Stomach (tissue), 9 donors: ENCODE data around the gene PPP2R2C. TPM values are rescaled to one million over a fixed set of nuclear protein-coding genes. Genes with fewer than 3 reads are reported as not detected.

Experiments
- DNase-seq, 2 donors: peaks; one replicate each; pipeline versions ENCODE4 v3.0.0 to v3.0.0-alpha.2; 2013 to 2019
- H3K27ac ChIP-seq, 5 donors: fragments of 200-600 bp in 4 of 5; sonication (generic) in 4 of 5; one replicate each; pipeline ENCODE4 v1.5.1; 2013 to 2019; ENCODE audit warnings: mild to moderate bottlenecking in 1 of 5, moderate library complexity in 1 of 5
- H3K27me3 ChIP-seq, 3 donors: fragments of 200-600 bp; sonication (generic); one replicate each; pipeline ENCODE4 v1.5.1; 2017 to 2019; ENCODE audit warnings: mixed run types in 1 of 3
- H3K36me3 ChIP-seq, 4 donors: fragments of 200-600 bp; sonication (generic); 1 replicate in 3 of 4; 2 replicates in 1 of 4; pipeline ENCODE4 v1.5.1; 2016 to 2019
- H3K4me1 ChIP-seq, 4 donors: fragments of 200-600 bp; sonication (generic); one replicate each; pipeline ENCODE4 v1.5.1; 2016 to 2019
- H3K4me3 ChIP-seq, 4 donors: fragments of 200-600 bp; sonication (generic) in 3 of 4; one replicate each; pipeline ENCODE4 v1.5.1; 2016 to 2019; ENCODE audit warnings: mild to moderate bottlenecking in 1 of 4
- H3K9me3 ChIP-seq, 4 donors: fragments of 200-600 bp; sonication (generic); one replicate each; pipeline ENCODE4 v1.5.1; 2016 to 2019
- EP300 ChIP-seq: sonication (generic); formaldehyde crosslinking; IDR thresholded peaks from one replicate; pipeline ENCODE4 v1.6.1; 2017; ENCODE audit warnings: antibody characterized with exemption
- POLR2A ChIP-seq, 4 donors: fragments of 450-650 bp; IDR thresholded peaks; one replicate each; pipeline ENCODE4 v1.6.1; 2016; ENCODE audit warnings: antibody characterized with exemption in 4 of 4, control low read depth in 2 of 4, mild to moderate bottlenecking in 1 of 4, moderate library complexity in 1 of 4
- POLR2AphosphoS5 ChIP-seq, 3 donors: sonication (generic); formaldehyde crosslinking; IDR thresholded peaks; one replicate each; pipeline ENCODE4 v1.6.1; 2016; ENCODE audit warnings: antibody characterized with exemption in 3 of 3
- WGBS, 5 donors: extraction: QIAGEN DNeasy Blood & Tissue Kit in 3 of 5; methylation state at CpG; one replicate each; pipeline versions ENCODE4 v1.1.5 to v1.1.7; 2013 to 2018; 5-methylcytosine and 5-hydroxymethylcytosine counted together
- intact Hi-C: fragments of 100-400 bp; cut with DNase I; formaldehyde crosslinking; loops from one replicate; pipeline ENCODE4 v1.15.1; 2023; ENCODE audit warnings: low total_unique reads
- polyA plus RNA-seq, 3 donors: library from polyadenylated mRNA; stranded (reverse); fragments of 200-250 nt; gene quantifications; one replicate each; pipeline ENCODE4 v1.2.3, GENCODE V29; 2013
- total RNA-seq, 5 donors: library from RNA; depleted of rRNA; stranded (reverse); fragments of >200 nt; gene quantifications; one replicate each; pipeline versions ENCODE4 v1.1.0 to v1.2.3, GENCODE V29; 2014 to 2016
- TF ChIP-seq, protein P1 (sequence below), 7 experiments: fragments of 450-650 bp in 4 of 7; fragments of 200-600 bp in 3 of 7; sonication (generic) in 3 of 7; IDR thresholded peaks; one replicate each; pipeline ENCODE4 v1.5.1; 2016 to 2019; ENCODE audit warnings: antibody characterized with exemption in 7 of 7, control low read depth in 2 of 7, mild to moderate bottlenecking in 1 of 7
- donor health status: healthy with polysubstance abuse.
- donor health status: Bipolar disorder and iron deficiency.
- donor health status: healthy.

The PPP2R2C gene
- total and polyA plus RNA-seq, 8 donors, result 1.4 to 5.0 (median 1.5) TPM; not detected in 5

- H3K27me3 ChIP-seq, result peaks cover 0 to 56% (median 5%) of the 10 kb centered on the region in 3 donors
- 57 to 77% (median 72%) methylated on average over 12 to 20 of the region's 20 CpGs for WGBS, 5 donors
- H3K36me3 ChIP-seq, result no peaks in the 10 kb centered on the region
- TF ChIP-seq POLR2AphosphoS5 (IDR thresholded peaks at IDR 0.05) (no peak), EP300 (no peak), POLR2A (IDR thresholded peaks at IDR 0.05) (no peak)
- TF ChIP-seq, protein P1, sequence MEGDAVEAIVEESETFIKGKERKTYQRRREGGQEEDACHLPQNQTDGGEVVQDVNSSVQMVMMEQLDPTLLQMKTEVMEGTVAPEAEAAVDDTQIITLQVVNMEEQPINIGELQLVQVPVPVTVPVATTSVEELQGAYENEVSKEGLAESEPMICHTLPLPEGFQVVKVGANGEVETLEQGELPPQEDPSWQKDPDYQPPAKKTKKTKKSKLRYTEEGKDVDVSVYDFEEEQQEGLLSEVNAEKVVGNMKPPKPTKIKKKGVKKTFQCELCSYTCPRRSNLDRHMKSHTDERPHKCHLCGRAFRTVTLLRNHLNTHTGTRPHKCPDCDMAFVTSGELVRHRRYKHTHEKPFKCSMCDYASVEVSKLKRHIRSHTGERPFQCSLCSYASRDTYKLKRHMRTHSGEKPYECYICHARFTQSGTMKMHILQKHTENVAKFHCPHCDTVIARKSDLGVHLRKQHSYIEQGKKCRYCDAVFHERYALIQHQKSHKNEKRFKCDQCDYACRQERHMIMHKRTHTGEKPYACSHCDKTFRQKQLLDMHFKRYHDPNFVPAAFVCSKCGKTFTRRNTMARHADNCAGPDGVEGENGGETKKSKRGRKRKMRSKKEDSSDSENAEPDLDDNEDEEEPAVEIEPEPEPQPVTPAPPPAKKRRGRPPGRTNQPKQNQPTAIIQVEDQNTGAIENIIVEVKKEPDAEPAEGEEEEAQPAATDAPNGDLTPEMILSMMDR (IDR thresholded peaks at IDR 0.05), result no peak
- peaks cover 0 to under 1% (median 0%) of the 10 kb centered on the region in 4 donors for H3K9me3 ChIP-seq
- intact Hi-C loops, result no loop called here
- no peak for DNase-seq
- H3K4me3 ChIP-seq, result no peak overlapping the region
- H3K27ac ChIP-seq, result no peak overlapping the region
- H3K4me1 ChIP-seq, result no peaks in the 10 kb centered on the region
These were observed 19.3 kb downstream of the PPP2R2C start for GRCh38 chr4:6452897-6453687.

GRCh38 chr4:6452116-6452896 lies 20.1 kb downstream of the PPP2R2C start:
- WGBS, 5 donors, result 68 to 82% (median 74%) methylated on average over 5 to 11 of the region's 11 CpGs
- Histone ChIP-seq H3K36me3 (no peaks in the 10 kb centered on the region), H3K4me3 (no peak overlapping the region), H3K27ac (no peak overlapping the region), H3K4me1 (no peaks in the 10 kb centered on the region), H3K27me3 (peaks cover 0 to 60% (median 5%) of the 10 kb centered on the region in 3 donors), H3K9me3 (no peaks in the 10 kb centered on the region)
- no peak for DNase-seq
- intact Hi-C loops, result no loop called here
- TF ChIP-seq EP300, result no peak
- TF ChIP-seq, protein P1 (IDR thresholded peaks at IDR 0.05), result no peak
- no peak for TF ChIP-seq POLR2A (IDR thresholded peaks at IDR 0.05)
- no peak for TF ChIP-seq POLR2AphosphoS5 (IDR thresholded peaks at IDR 0.05)

GRCh38 chr4:6451309-6451708 lies 21.1 kb downstream of the PPP2R2C start:
- intact Hi-C loops, result no loop called here
- no peak for DNase-seq
- TF ChIP-seq POLR2A (IDR thresholded peaks at IDR 0.05), result no peak
- TF ChIP-seq, protein P1 (IDR thresholded peaks at IDR 0.05), result no peak
- TF ChIP-seq POLR2AphosphoS5 (IDR thresholded peaks at IDR 0.05), result no peak
- TF ChIP-seq EP300, result no peak
- H3K36me3 ChIP-seq, result no peaks in the 10 kb centered on the region
- 64 to 76% (median 70%) methylated on average over 6 of the region's 6 CpGs for WGBS, 5 donors
- H3K4me3 ChIP-seq, result no peak overlapping the region
- H3K27ac ChIP-seq, result no peak overlapping the region
- peaks cover 0 to 61% (median 5%) of the 10 kb centered on the region in 3 donors for H3K27me3 ChIP-seq
- H3K9me3 ChIP-seq, result no peaks in the 10 kb centered on the region
- peaks cover 0 to 9% (median 4%) of the 10 kb centered on the region in 4 donors for H3K4me1 ChIP-seq

- Histone ChIP-seq H3K4me1 (peaks cover 0 to 9% (median 4%) of the 10 kb centered on the region in 4 donors), H3K36me3 (no peaks in the 10 kb centered on the region), H3K27ac (no peak overlapping the region), H3K9me3 (no peaks in the 10 kb centered on the region), H3K27me3 (peaks cover 0 to 63% (median 3%) of the 10 kb centered on the region in 3 donors), H3K4me3 (no peak overlapping the region)
- 81 to 91% (median 85%) methylated on average over 7 of the region's 7 CpGs for WGBS, 5 donors
- TF ChIP-seq POLR2AphosphoS5 (IDR thresholded peaks at IDR 0.05), result no peak
- TF ChIP-seq, protein P1 (IDR thresholded peaks at IDR 0.05), result no peak
- no peak for TF ChIP-seq POLR2A (IDR thresholded peaks at IDR 0.05)
- no peak for TF ChIP-seq EP300
- intact Hi-C loops, result no loop called here
- no peak for DNase-seq
These were observed 21.7 kb downstream of the PPP2R2C start for GRCh38 chr4:6450709-6451108.
